Measurements from ENCODE around the gene FYB1. TPM values are rescaled to one million over a fixed set of nuclear protein-coding genes. Genes with fewer than 3 reads are reported as not detected.

FYB1 gene
- total RNA-seq, 1 experiment from 2014 or later, result 10.5 TPM

- ChIA-PET CTCF (no interaction called here), POLR2A (ENCODE audit: unreplicated experiment) (interaction anchor here (0.7 kb wide), 1 partner anchor 379 kb away, joined by 11 read pairs; no protein-coding TSS in a partner anchor)
- H4K20me1 ChIP-seq (ENCODE audit: insufficient read depth), result no peaks in the 10 kb centered on the region
- BruUV-seq (replicated peaks), result no TSS peak
- H3K4me3 ChIP-seq, result no peak overlapping the region
- H3K27me3 ChIP-seq (ENCODE audit: insufficient read depth, low read depth), result no peaks in the 10 kb centered on the region
- no peak for DNase-seq
- no peak overlapping the region for H3K27ac ChIP-seq
- H3K9me2 ChIP-seq (ENCODE audit: insufficient read depth), result no peaks in the 10 kb centered on the region
- H3K36me3 ChIP-seq (ENCODE audit: low read depth), result no peaks in the 10 kb centered on the region
- no peak overlapping the region for H2AFZ ChIP-seq
- no peaks in the 10 kb centered on the region for H3K79me2 ChIP-seq (ENCODE audit: low read depth)
- H3K9me3 ChIP-seq (ENCODE audit: insufficient read depth, low read depth), result peaks cover 4% of the 10 kb centered on the region; the same call in 1 of the 2 replicates
- H3K4me1 ChIP-seq (replicated peaks; ENCODE audit: insufficient read depth), result peaks cover 14% of the 10 kb centered on the region
- H3F3A ChIP-seq (ENCODE audit: insufficient read depth, low read depth), result peaks cover 9% of the 10 kb centered on the region; the same call in 1 of the 2 replicates
- intact Hi-C loops (cut with micrococcal nuclease; ENCODE audit: unreplicated experiment), result no loop called here
- H3K4me2 ChIP-seq, result no peak overlapping the region
- TF ChIP-seq EZH2 (IDR thresholded peaks at IDR 0.05; ENCODE audit: low read depth), result no peak
- no peak for TF ChIP-seq CTCF (conservative IDR thresholded peaks at IDR 0.05)
These were observed 47.7 kb downstream of the FYB1 start for GRCh38 chr5:39171647-39172046.

- CTCF ChIA-PET, result interaction anchor here (0.6 kb wide), 1 partner anchor 335 kb away, joined by 6 read pairs; no protein-coding TSS in a partner anchor
- H3K4me2 ChIP-seq, result no peak overlapping the region
- no peaks in the 10 kb centered on the region for H3K27me3 ChIP-seq (ENCODE audit: insufficient read depth, low read depth)
- H3K9me2 ChIP-seq (ENCODE audit: insufficient read depth), result no peaks in the 10 kb centered on the region
- H3K79me2 ChIP-seq (ENCODE audit: low read depth), result no peaks in the 10 kb centered on the region
- no peak overlapping the region for H3K27ac ChIP-seq
- H3F3A ChIP-seq (ENCODE audit: insufficient read depth, low read depth), result peaks cover 9% of the 10 kb centered on the region; the same call in 1 of the 2 replicates
- H4K20me1 ChIP-seq (ENCODE audit: insufficient read depth), result no peaks in the 10 kb centered on the region
- POLR2A ChIA-PET (ENCODE audit: unreplicated experiment), result no interaction called here
- no peaks in the 10 kb centered on the region for H3K36me3 ChIP-seq (ENCODE audit: low read depth)
- intact Hi-C loops (cut with micrococcal nuclease; ENCODE audit: unreplicated experiment), result no loop called here
- BruUV-seq (replicated peaks), result no TSS peak
- peaks cover 14% of the 10 kb centered on the region for H3K4me1 ChIP-seq (replicated peaks; ENCODE audit: insufficient read depth)
- TF ChIP-seq EZH2 (IDR thresholded peaks at IDR 0.05; ENCODE audit: low read depth) (no peak), CTCF (conservative IDR thresholded peaks at IDR 0.05) (no peak)
- no peak overlapping the region for H3K4me3 ChIP-seq
- H2AFZ ChIP-seq, result no peak overlapping the region
- no peak for DNase-seq
- peaks cover 4% of the 10 kb centered on the region; the same call in 1 of the 2 replicates for H3K9me3 ChIP-seq (ENCODE audit: insufficient read depth, low read depth)
These were observed 50.3 kb downstream of the FYB1 start for GRCh38 chr5:39169081-39169480.

DNA sequence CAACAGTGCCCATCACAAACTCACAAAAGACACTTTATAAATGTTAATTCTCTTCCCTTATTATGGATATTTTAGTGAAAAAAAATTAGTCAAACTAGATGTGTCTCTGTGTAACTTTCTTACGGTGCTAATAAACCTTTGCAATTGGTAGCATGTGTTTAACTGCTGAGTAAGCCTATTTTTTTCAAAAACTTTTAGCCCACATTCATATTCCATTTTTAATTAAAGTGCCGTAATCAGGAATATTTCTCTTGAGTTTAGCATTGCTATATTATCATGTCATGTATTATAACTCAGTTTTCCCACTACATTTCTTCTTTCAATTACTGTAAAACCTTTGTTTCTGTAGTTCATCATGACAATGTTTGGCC, 51.4 kb downstream of the FYB1 start:
- H3F3A ChIP-seq (ENCODE audit: insufficient read depth, low read depth), result peaks cover 9% of the 10 kb centered on the region; the same call in 1 of the 2 replicates

More for the DNA sequence above, 51.4 kb downstream of the FYB1 start:
- Histone ChIP-seq H3K27ac (no peak overlapping the region), H3K79me2 (ENCODE audit: low read depth) (no peaks in the 10 kb centered on the region), H3K4me2 (no peak overlapping the region), H3K36me3 (ENCODE audit: low read depth) (no peaks in the 10 kb centered on the region), H3K9me2 (ENCODE audit: insufficient read depth) (no peaks in the 10 kb centered on the region), H2AFZ (no peak overlapping the region), H3K27me3 (ENCODE audit: insufficient read depth, low read depth) (no peaks in the 10 kb centered on the region), H3K4me3 (no peak overlapping the region), H3K4me1 (replicated peaks; ENCODE audit: insufficient read depth) (peaks cover 14% of the 10 kb centered on the region), H4K20me1 (ENCODE audit: insufficient read depth) (no peaks in the 10 kb centered on the region), H3K9me3 (ENCODE audit: insufficient read depth, low read depth) (peaks cover 3% of the 10 kb centered on the region; the same call in 1 of the 2 replicates)
- POLR2A ChIA-PET (ENCODE audit: unreplicated experiment), result no interaction called here
- no peak for DNase-seq
- BruUV-seq (replicated peaks), result no TSS peak
- no peak for TF ChIP-seq CTCF (conservative IDR thresholded peaks at IDR 0.05)
- no peak for TF ChIP-seq EZH2 (IDR thresholded peaks at IDR 0.05; ENCODE audit: low read depth)
- CTCF ChIA-PET, result no interaction called here
- intact Hi-C loops (cut with micrococcal nuclease; ENCODE audit: unreplicated experiment), result no loop called here
